ENCODE measurements around the gene STAB1. TPM values are rescaled to one million over a fixed set of nuclear protein-coding genes. Genes with fewer than 3 reads are reported as not detected.

Gene STAB1
- total and polyA plus RNA-seq, 10 of the 15 experiments (the other 5 are each of a cell fraction or from before 2014, with no cell fraction given) = 0.46 TPM; not detected in 9

DNA sequence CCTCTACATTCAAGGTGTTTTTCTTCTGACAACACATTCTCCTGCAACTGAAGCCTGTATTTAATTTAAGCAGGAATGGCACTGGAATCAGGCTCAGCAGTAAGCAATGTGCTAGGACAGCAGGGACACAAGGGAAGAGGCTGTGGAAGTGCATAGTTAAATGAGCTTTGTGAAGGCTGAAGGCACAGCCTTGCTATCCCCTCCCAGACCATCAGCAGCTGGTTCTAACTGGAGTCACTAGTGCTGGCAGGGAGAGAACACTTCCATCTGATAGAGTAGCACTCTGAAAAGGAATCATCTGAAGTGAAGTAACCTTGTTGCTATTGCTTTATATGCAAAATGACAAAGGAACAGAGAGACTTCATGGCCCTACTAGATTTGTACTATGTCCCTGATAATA lies 56.0 kb downstream of the STAB1 start (continued):
- no peak for TF ChIP-seq POU2F2 (IDR thresholded peaks at IDR 0.05; ENCODE audit: borderline replicate concordance, low read depth, low read length)
- TF ChIP-seq WRNIP1 (IDR thresholded peaks at IDR 0.05; ENCODE audit: borderline replicate concordance, low read depth, low read length) = no peak
- TF ChIP-seq SIX5 (IDR thresholded peaks at IDR 0.05; ENCODE audit: low read depth, low read length, severe bottlenecking) = no peak
- no peak for TF ChIP-seq MTA3 (IDR thresholded peaks at IDR 0.05; ENCODE audit: borderline replicate concordance, low read length)
- TF ChIP-seq SUPT20H (IDR thresholded peaks at IDR 0.05; ENCODE audit: borderline replicate concordance, control insufficient read depth, low read depth, low read length) = no peak
- TF ChIP-seq NRF1 (conservative IDR thresholded peaks at IDR 0.05; ENCODE audit: low read depth, low read length) = no peak
- TF ChIP-seq MEF2A (IDR thresholded peaks at IDR 0.05; ENCODE audit: insufficient read depth, low read depth, low read length) = no peak
- TF ChIP-seq, protein P1, sequence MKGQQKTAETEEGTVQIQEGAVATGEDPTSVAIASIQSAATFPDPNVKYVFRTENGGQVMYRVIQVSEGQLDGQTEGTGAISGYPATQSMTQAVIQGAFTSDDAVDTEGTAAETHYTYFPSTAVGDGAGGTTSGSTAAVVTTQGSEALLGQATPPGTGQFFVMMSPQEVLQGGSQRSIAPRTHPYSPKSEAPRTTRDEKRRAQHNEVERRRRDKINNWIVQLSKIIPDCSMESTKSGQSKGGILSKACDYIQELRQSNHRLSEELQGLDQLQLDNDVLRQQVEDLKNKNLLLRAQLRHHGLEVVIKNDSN (IDR thresholded peaks at IDR 0.05; ENCODE audit: borderline replicate concordance, extremely low read length, insufficient read depth, low read depth, low read length) = no peak
- TF ChIP-seq JUNB (IDR thresholded peaks at IDR 0.05) = no peak
- no peak for TF ChIP-seq IRF4 (IDR thresholded peaks at IDR 0.05; ENCODE audit: low read depth, low read length)
- TF ChIP-seq, protein P2, sequence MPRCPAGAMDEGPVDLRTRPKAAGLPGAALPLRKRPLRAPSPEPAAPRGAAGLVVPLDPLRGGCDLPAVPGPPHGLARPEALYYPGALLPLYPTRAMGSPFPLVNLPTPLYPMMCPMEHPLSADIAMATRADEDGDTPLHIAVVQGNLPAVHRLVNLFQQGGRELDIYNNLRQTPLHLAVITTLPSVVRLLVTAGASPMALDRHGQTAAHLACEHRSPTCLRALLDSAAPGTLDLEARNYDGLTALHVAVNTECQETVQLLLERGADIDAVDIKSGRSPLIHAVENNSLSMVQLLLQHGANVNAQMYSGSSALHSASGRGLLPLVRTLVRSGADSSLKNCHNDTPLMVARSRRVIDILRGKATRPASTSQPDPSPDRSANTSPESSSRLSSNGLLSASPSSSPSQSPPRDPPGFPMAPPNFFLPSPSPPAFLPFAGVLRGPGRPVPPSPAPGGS (IDR thresholded peaks at IDR 0.05; ENCODE audit: borderline replicate concordance, insufficient read depth, low read depth, low read length, poor library complexity, severe bottlenecking) = no peak
- no peak for TF ChIP-seq LARP7 (IDR thresholded peaks at IDR 0.05)
- TF ChIP-seq CBX5 (IDR thresholded peaks at IDR 0.05; ENCODE audit: low read depth) = no peak

Data from GM12878 (cell line).